ENCODE measurements around the gene PITX2.

GRCh38 chr4:110615353-110616237 lies 7.3 kb downstream of the PITX2 start:
- no peak for TF ChIP-seq CTCF (IDR thresholded peaks at IDR 0.05 in 2 of 3, conservative IDR thresholded peaks at IDR 0.05 in 1 of 3; ENCODE audit: control insufficient read depth in 2 of 3, extremely low read depth in 1 of 3, insufficient read depth in 1 of 3, low read depth in 3 of 3, low read length in 3 of 3)
- no peak for TF ChIP-seq TAF1 (IDR thresholded peaks at IDR 0.05; ENCODE audit: borderline replicate concordance, low read depth, low read length)
- no peak for TF ChIP-seq IRF4 (IDR thresholded peaks at IDR 0.05; ENCODE audit: low read depth, low read length)
- TF ChIP-seq POLR2A (IDR thresholded peaks at IDR 0.05; ENCODE audit: low read depth, low read length): no peak
- TF ChIP-seq RFX5 (IDR thresholded peaks at IDR 0.05; ENCODE audit: low read depth, low read length): no peak
- TF ChIP-seq TARDBP (IDR thresholded peaks at IDR 0.05; ENCODE audit: borderline replicate concordance): no peak
- TF ChIP-seq MXI1 (IDR thresholded peaks at IDR 0.05; ENCODE audit: low read depth, low read length): no peak
- no peak for TF ChIP-seq ATF2 (IDR thresholded peaks at IDR 0.05; ENCODE audit: low read length)
